ENCODE data around the gene E2F6.

Gene E2F6

DNA sequence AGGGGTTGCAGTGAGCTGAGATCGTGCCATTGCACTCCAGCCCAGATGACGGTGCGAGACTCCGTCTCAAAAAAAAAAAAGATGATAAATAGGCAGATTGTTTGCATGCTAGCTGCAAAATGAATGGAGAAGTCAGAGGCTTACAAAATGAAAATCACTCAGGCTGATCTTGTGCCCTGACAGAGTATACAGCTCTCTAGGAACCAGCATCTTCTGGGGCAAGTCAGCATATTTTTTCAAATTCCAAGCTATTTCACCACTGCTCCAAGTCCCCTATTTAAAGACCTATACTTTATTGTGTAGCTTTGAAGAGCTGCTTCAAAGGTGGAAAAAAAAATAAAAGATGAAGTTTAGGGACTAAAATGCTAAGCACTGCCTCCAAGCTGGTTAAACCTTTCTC, 6.1 kb downstream of the E2F6 start:
- DNase-seq (ENCODE audit: insufficient read length, low spot score) = no peak
- FAIRE-seq = no peak

DNA sequence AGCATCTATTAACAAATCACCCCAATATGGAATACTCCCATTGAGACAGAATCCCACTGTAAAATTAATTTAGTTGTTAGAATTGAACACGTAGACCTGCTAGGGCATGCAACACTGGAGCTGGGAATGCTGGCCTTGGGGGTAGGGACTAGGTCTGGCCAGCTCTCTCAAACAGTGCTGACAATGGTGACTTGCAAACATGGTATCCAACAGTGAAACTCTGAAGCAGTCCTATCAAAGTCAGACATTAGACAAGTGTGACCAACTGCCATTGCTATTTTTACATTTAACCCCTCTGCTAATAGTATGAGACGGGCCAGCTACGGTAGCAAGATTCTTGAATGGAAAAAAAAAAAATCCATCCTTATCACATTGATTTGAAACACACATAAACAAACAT, 7.2 kb downstream of the E2F6 start:
- DNase-seq (ENCODE audit: insufficient read length, low spot score) = no peak
- no peak for FAIRE-seq

DNA sequence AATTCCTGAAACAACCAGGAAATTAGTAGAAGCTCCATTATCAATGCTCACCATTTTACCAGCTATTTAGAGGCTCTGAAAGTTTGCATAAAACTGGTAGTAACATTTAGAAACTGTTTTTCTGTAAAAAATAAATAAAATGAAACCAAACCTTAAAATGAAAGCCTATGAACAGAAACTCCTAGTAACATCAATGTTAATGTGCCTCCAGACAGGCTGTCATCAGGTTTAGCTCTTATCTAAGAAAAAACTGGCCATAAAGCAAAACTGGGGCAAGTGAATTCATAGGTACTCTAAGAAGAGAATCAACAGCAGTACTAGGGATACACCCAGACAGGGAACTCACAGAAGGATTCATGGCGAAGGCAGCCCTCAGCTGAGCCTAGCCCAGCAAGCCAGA, 8.0 kb downstream of the E2F6 start:
- no peak for FAIRE-seq
- no peak for DNase-seq (ENCODE audit: insufficient read length, low spot score)

DNA sequence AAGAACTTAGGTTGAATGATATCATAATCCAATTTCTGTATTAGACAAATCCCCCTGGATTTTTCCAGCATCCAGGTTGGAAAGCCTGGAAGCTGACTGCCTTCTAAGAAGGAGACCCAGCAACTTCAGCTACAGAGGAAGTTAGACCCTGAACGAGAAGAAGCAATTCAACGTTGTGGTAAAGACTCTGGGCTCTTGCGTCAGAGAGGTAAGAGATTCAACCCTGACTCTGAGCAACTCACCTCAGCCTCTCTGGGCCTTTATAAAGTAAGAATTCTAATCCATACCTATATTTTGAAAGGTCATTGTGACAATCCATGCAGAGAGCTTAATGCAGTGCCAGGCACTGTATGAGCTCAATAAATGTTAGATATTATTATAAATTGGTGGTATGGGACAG, 9.7 kb downstream of the E2F6 start:
- DNase-seq (ENCODE audit: insufficient read length, low spot score) (no peak), FAIRE-seq (no peak)

DNA sequence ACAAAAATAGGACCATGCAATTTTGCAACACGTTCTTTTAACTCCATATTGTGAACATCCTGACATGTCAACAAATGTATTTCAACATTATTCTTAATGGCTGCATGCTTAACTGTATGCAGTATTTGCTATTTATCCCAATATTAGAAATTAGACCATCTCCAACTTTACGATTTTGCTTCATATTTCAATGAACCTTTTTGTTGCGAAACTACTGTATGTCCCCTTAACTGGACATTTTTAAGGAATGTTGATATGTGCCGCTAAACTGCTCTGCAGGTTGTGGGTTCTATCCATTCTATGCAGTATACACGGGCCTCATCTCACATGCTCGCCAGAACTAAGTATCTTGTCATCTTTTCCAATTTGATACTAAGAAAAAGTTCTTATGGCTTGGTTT, 11.1 kb downstream of the E2F6 start:
- FAIRE-seq = no peak
- no peak for DNase-seq (ENCODE audit: insufficient read length, low spot score)

DNA sequence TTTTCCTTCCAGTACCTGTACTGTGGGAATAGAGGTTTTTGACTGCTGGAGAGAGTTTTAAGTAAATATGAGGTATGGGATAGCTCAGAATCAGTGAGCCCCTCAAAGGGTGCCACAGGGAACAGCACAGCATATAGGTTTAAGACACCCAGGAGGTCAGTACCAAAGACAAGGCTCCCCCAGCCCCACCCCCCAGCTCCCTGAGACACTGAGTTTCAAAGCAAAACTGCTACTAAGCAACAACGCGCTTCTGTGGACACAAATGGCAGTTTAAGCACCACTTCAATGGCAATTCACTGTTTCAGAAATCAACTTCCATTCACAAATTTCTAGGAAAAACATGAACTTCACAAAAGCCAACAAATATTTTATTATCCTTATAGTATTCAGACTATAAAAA, 15.2 kb downstream of the E2F6 start:
- no peak for FAIRE-seq

DNA sequence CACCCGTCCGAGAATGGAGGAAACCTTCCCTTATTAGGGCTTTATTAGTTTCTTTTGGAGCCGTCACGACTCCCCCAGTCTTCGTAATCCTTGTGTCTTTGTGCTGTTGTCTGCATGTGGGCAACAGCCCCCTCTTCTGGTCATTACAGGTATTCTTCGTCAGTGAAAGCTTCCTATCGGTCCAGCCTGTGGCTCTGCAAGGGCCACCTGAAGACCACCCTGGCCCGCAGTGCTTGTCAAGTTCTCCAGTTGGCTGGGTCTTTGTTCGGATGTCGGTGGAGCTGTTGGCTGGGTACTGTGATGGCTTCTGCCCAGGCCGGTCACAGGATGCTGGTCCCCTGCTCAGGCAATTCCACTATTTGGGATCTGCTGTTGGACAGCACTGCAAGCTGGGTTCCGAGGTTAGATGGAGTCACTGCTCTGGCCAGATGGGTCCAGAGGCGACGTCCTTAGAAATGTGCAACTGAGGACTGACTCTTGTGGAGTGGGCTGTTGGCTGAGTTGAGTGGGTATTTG, 19.2 kb downstream of the E2F6 start:
- DNase-seq (ENCODE audit: insufficient read length, low spot score) (peak; percentile 49), FAIRE-seq (no peak)

More for the DNA sequence above, 15.2 kb downstream of the E2F6 start:
- no peak for DNase-seq (ENCODE audit: insufficient read length, low spot score)

DNA sequence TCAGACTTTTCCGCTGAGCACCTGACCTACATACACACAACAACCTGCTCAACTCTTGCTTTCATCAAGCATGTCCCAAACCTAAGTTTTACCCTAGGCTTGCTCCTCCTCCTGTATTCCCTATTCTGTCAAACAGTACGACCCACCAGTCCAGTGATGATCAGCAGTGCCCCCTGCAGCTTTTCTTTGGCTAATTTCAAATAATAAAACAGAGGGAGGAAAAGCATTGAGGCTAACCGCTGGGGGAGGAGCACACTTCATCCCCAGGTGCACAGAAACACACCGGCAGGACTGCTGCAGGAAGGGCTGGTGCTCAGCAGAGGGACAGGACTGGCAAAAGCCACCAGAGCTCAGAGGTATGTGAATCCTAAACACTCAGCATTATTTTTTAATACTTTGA, 21.2 kb downstream of the E2F6 start:
- no peak for FAIRE-seq
- DNase-seq (ENCODE audit: insufficient read length, low spot score) = no peak

DNA sequence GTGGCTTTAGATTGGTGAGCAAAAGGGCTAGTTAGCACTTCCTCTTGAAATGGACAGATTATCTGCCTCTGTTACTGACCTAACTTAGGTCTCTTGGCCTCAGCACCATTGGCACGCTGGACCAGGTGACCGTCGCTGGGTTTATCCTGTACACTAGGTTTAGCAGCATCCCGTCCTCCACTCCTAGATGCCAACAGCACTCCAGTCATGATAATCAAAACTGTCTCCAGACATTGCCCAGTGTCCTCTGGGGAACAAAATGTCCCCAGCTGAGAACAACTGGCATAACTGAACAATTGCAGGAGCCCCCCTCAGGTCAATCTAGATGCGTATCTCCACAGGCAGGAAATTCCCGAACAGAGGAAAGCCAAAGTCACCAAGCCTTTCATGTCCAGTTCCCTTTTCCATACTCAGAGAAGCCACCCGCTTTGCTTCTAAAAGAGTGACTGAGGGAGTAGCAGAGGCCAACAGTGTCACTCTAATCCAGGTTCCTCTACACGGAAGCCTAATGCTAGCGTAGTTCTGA, 27.3 kb downstream of the E2F6 start:
- no peak for FAIRE-seq
- DNase-seq (ENCODE audit: insufficient read length, low spot score) = no peak

DNA sequence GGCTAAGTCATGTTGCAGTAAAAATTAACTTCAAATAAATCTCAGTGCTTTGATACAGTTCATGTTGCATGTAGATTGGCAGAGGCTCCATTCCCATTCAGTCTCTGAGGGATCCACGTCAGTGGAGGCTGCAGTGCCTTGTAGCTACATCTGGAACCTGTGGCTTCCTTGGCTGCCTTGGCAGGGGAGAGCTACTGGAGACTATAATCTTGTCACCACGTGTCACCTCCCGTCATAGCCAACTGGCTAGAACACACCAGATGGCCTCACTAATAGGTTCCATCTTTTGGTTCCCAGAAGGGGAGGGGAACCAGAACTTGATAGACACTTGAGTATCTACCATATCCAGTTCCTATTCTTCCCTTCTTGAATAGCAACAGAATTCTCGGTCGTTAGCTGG, 28.4 kb downstream of the E2F6 start:
- no peak for FAIRE-seq

DNA sequence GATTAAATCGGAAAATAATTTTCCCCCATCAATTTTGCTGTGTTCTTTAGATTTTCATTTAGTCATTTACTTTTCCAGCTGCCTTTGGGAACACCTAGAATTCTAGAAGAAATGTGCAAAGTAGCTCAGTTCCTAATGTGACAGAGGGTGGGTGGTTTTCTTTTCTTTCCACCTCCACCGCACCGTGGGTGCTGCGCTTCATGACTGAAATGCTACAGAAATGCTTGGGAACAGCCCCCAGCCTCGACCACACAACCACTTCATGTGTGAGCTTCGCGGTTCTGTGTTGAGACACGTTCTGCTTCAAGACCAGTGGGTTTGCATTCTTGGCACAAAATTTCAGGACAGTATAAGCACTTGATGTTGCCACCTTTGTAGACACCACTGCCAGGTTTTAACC, 30.9 kb downstream of the E2F6 start:
- no peak for DNase-seq (ENCODE audit: insufficient read length, low spot score)
- no peak for FAIRE-seq

More for the DNA sequence above, 28.4 kb downstream of the E2F6 start:
- DNase-seq (ENCODE audit: insufficient read length, low spot score) = no peak

DNA sequence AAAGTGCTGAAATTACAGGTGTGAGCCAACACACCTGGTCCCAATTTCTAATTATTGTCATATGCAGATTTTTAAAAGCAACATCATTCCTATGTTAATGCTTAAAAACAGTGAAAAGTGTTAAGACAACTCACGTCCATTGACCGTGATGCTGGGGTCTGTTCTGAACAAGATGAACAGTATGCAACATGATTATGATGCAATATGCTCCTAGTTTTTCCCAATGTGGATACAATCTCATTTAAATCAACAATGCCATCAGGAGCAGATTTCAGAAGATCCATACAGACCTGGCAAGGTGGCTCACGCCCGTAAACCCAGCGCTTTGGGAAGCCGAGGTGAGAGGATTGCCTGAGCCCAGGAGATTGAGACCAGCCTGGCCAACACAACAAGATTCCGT, 31.5 kb downstream of the E2F6 start:
- no peak for FAIRE-seq

DNA sequence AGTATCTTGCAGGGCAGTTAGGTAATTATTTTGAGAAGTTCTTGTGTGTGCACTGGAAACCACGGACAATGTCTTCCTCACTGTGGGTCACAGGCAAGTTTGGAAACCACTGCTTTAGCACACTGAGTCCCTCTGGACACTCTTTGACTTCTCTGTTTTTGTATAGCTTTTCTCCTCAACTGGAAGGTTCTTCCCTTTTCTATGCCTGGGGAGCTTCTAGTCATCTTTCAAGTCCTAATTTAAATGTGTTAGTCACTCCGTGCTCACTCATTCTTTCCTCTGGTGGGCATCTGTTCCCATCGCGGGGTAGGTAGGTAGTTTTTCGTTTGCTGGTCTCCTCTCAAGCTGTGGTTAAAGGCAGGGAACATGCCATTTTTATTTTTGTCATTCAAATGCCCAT, 32.1 kb downstream of the E2F6 start:
- no peak for DNase-seq (ENCODE audit: insufficient read length, low spot score)

More for the DNA sequence above, 31.5 kb downstream of the E2F6 start:
- no peak for DNase-seq (ENCODE audit: insufficient read length, low spot score)

DNA sequence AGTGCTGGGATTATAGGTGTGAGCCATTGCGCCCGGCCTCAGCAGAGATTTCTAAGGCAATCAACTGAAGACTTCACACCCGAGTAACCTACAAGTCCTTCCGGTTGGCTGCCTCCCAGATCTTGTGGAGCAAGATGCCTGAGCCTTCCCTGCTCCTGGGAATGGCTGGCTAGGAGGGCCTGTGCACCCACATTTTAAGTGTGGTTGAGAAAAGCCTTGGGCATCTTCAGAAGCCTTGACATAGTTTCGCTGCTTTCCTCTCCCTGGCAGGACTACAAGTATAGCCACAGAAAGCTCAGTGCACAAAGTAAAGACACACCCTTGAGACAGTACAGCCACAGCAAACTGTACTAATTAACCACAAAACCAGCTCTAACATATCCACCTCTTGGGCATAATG, 35.2 kb downstream of the E2F6 start:
- DNase-seq (ENCODE audit: insufficient read length, low spot score) (no peak), FAIRE-seq (no peak)

More for the DNA sequence above, 32.1 kb downstream of the E2F6 start:
- no peak for FAIRE-seq

DNA sequence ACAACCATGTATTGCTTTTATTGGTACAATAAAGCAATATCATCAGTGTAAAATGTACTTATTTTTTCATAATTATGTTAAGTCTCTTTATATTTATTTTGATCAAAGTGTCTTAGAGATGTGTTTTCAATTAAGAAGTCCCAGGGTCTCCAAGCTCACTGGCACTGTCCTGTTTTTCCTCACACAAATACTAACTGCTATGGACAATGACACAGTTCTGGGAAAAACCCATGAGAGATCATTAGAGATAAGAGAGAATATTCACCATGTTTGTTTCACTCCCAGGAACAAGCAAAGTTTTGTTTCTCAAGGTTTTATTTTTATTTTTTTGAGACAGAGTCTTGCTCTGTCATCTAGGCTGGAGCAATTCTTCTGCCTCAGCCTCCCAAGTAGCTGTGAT, 38.7 kb downstream of the E2F6 start:
- FAIRE-seq (no peak), DNase-seq (ENCODE audit: insufficient read length, low spot score) (no peak)

DNA sequence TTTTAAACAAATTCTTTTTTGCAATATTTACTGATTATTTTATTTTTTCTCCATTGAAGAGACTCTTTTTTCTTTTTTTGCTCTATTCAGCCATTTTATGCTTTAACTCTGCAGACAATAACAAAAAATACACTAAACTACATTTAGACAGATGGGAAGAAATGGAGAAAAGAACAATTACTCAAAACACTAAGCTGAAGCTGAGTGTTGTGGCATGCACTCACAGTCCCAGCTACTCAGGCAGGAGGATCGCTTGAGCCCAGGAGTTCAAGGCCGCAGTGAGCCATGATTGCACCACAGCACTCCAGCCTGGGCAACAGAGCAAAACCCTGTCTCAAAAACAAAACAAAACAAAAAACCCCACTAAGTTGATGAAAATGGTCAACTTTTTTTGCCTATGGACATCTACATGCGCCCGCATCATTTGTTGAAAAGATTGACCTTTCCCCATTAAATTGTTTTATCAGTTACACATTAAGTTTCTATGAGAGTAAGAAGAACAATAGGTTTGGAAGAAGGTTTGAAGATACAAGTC, 43.0 kb downstream of the E2F6 start:
- no peak for DNase-seq (ENCODE audit: insufficient read length, low spot score)
- FAIRE-seq = no peak

DNA sequence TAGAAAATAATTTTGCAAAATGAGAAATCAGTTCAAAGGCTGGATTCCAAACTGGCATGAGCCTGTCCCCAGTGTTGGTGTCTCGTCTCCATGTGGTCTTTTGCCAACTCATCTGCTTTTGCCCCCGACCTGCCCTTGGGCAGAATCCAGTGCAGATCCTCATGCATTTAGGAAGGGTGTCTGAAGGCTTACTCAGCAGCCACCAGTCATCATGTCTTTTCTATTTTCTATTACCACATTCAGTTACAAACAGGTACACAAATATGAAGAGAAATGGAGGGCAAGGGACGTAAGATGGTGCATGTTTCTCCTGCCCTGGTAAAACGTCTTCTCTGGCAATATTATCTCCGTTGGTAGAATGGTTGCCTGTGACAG, 43.5 kb downstream of the E2F6 start:
- DNase-seq (ENCODE audit: insufficient read length, low spot score) (no peak), FAIRE-seq (no peak)

DNA sequence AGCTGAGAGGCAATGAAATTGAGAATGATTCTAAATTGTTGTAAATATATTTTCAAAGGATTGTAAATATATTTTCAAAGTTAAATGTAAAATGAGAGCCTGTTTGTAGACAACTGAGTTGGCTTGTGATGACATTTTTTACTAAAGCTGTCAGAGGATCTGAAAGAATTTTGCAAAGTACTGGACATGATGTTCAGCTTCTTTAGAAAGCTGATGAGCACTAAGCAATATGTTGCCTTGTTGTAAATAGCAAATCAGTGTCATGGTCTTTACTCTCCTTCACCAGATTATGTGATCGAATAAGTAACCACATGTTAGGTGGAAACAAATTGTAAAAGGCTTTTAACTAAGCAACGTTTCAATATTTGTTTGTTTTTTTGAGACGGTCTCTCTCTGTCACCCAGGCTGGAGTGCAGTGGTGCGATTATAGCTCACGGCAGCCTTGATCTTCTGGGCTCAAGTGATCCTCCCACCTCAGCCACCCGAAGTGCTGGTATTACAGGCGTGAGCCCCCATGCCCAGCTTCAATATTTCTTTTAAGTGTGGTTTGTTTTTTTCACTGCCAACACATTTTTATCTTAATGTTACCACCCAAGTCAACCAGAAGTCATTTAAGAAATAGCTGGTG, 44.0 kb downstream of the E2F6 start:
- FAIRE-seq (no peak), DNase-seq (ENCODE audit: insufficient read length, low spot score) (no peak)

DNA sequence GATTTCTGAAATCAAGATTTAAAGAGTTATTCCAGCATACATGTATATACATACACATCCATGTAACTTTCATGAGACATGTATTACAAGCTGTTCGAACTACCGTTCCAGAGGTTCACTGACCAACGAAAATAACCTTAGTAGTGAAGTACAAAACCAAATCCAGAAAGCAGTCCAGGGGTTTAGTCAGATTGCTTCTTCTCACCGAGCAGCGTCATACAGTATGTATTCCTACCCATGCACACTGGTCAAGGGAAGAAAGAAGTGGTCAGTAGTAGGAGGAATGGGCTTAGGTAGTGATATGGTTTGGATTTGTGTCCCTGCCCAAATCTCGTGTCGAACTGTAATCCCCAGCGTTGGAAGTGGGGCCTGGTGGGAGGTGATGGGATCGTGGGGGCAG, 45.3 kb downstream of the E2F6 start:
- FAIRE-seq = no peak

DNA sequence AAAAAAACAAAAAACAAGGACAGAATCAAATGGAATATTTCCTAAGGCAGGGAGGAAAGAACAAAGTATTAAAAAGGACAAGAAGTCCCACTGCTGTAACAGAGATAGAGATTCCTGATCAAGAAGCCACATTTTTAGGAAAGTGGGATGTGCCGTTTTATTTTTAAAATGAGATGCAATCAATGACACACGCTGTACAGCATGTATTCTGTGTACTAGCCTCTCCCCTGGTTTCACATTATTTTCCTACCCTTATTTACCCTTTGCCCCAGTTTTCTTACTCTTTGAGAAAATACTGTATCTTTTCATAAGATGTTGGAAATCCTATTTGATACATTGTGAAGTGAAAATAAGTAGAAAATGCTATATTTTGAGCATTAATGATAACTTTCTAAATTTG, 45.8 kb downstream of the E2F6 start:
- no peak for FAIRE-seq

More for the DNA sequence above, 45.3 kb downstream of the E2F6 start:
- DNase-seq (ENCODE audit: insufficient read length, low spot score) = no peak

DNA sequence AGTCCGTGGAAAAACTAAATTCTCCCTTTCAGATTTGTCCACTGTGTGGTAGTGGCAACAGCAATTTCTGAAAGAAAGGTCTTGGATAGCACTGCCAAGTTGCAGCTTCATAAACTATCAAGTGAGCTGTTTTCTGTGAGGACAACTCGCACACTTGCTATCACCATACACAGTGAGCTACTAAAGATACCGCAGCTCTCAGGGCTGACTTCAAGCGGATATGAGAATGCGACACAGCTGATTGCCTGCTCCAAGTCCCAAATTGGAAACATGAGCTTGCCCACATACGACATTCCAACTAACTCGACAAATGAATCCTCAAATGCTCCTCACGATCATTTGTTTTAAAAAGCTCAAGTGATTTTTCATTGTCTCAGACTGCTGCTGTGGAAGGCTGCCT, 46.2 kb downstream of the E2F6 start:
- FAIRE-seq (no peak), DNase-seq (ENCODE audit: insufficient read length, low spot score) (no peak)

More for the DNA sequence above, 45.8 kb downstream of the E2F6 start:
- DNase-seq (ENCODE audit: insufficient read length, low spot score) = no peak

DNA sequence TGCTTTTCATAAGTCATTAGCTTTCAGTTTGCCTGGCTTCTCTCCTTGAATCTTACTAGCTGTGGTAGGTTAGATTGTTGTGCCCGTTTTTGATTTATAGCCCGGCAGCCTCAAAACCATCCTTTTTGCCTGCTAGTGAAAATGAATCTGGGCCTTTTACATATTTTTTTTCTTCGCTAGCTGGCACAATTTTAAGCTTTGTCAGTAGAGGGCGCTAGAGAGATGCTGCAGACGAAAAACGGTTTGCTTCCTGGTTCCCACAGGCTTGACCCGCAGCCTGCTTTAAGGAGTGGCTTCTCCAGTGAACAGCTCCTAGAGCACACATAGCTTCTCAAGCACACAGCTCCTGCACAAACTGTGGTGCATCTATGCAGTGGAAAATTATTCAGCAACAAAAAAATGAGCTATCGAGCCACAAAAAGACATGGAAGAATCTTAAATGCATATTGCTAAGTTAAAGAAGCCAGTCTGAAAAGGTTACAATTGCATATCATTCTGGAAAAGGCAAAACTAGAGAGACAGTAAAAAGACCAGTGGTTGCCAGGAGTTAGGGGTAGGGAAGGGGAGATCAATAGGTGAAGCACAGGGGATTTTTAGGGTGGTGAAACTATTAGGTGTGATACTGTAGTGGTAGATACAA, 47.9 kb downstream of the E2F6 start:
- FAIRE-seq (no peak), DNase-seq (ENCODE audit: insufficient read length, low spot score) (no peak)
